D721Med (cell line): ENCODE data around the gene TRAPPC2L.

Experiments used
- DNase-seq: peaks from one replicate; pipeline ENCODE4 v3.0.0; 2011; ENCODE audit warnings: low spot score; ENCODE audit not compliant: insufficient read length
- FAIRE-seq: peaks from 2 replicates; lab custom pipeline; 2011; peaks lifted over from hg19 to GRCh38; lab: Jason Lieb, UNC
- TF ChIP-seq, protein P1 (sequence below): IDR thresholded peaks from 2 replicates; pipeline ENCODE4 v1.5.1; 2012; ENCODE audit warnings: mild to moderate bottlenecking, control low read depth; ENCODE audit not compliant: insufficient read depth; ENCODE audit errors: missing control alignments

Gene TRAPPC2L, protein sequence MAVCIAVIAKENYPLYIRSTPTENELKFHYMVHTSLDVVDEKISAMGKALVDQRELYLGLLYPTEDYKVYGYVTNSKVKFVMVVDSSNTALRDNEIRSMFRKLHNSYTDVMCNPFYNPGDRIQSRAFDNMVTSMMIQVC

DNA sequence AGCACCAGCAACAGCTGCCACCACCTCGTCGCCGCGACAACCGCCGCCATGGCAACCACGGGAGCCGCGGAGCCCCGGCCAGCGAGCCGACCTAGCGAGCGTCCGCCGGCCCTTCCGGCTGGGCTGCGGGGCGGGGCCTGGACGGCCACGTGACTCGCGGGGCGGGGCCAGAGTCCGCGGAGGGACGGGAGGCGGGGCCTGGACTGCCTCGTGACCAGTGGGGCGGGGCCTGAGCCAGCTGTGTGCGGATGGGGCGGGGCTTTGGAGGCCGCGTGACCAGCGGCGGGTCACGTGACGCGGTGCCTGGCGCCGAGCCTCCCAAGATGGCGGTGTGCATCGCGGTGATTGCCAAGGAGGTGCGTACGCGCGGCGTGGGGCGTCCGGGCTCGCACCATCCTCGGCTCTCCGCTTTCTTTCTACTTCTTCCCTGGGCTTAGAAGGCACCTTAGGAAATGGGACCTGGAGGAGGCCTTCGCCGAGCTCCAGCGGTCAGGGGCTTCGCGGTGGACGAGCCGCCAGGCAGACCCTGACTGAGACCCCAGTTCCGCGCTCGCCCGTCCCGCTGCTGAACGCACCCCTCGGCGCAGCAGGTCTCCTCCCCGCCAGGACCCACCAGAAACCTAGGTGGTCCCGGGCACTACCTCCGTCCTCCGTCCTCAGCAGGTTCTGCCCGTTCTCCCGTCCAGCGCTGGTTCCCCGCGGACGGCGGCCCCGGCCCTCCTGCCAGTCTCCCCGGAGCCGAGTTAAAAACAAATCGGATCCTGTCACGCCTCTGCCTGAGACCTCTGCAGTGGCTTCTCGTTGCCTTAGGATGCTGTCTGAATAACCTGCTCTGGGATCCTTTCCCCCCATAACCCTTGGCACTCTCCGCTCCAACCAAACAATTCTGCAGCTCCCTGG lies at the start of gene TRAPPC2L, which contains the start of gene GALNS:
Gene TRAPPC2L (plus strand): TSS at position 300 of the 900 bp plus-strand sequence. CDS start 24 bp downstream, at position 324.
Gene GALNS (minus strand): TSS at position 120 of the 900 bp plus-strand sequence. CDS start 70 bp downstream, at position 50.
- peak; percentile 89 for DNase-seq
- no peak for FAIRE-seq
- TF ChIP-seq, protein P1, sequence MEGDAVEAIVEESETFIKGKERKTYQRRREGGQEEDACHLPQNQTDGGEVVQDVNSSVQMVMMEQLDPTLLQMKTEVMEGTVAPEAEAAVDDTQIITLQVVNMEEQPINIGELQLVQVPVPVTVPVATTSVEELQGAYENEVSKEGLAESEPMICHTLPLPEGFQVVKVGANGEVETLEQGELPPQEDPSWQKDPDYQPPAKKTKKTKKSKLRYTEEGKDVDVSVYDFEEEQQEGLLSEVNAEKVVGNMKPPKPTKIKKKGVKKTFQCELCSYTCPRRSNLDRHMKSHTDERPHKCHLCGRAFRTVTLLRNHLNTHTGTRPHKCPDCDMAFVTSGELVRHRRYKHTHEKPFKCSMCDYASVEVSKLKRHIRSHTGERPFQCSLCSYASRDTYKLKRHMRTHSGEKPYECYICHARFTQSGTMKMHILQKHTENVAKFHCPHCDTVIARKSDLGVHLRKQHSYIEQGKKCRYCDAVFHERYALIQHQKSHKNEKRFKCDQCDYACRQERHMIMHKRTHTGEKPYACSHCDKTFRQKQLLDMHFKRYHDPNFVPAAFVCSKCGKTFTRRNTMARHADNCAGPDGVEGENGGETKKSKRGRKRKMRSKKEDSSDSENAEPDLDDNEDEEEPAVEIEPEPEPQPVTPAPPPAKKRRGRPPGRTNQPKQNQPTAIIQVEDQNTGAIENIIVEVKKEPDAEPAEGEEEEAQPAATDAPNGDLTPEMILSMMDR: no peak

DNA sequence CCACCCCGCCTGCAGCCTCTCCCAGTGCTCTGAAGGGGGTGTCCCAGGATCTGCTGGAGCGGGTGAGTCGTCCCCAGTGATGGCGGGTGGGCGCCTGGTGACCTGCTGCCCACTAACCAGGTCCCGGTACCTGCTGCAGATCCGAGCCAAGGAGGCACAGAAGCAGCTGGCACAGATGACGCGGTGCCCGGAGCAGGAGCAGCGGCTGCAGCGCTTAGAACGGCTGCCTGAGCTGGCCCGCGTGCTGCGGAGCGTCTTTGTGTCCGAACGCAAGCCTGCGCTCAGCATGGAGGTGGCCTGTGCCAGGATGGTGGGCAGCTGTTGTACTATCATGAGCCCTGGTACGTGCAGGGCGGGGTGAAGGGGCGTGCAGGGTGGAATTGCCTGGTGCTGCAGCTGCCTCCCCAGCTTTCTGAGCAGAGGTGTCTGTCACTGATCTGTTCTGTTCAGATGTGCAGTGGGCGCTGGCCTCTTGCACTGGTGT lies 49.7 kb upstream of the TRAPPC2L start:
- FAIRE-seq (no peak), DNase-seq (no peak)
- TF ChIP-seq, protein P1: no peak

DNA sequence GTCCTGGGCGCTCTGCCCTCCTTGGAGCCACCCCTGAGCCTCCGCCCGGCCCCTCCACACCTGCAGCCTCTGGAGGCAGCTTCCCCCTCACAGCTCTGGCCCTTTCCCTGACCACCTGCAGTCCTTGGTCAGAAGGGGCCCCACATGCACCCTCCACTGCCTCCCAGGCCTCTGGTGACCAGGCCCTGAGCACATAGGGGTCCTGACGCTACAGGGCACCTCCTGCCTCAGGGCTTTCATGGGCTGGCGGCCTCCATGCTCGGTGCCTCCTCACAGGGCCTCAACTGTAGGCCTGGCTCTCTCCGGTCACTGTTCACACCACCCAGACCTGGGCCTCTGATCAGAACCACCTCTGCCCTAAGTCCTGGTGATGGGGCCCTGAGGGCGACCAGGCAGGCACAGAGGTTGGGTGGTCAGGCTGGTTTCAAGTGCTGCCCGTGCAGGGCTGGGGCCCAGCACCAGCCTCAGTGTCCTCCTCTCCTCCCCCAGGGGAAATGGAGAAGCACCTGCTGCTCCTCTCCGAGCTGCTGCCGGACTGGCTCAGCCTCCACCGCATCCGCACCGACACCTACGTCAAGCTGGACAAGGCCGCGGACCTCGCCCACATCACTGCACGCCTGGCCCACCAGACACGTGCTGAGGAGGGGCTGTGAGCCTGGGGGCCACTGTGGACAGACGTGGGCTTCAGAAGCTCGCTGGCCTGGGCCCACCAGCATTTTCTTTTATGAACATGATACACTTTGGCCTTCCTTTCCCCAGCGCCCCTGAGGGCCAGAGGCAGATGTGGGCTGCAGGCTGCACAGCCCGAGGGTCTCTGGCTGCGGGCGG lies 49.1 kb upstream of the TRAPPC2L start:
- FAIRE-seq: no peak
- TF ChIP-seq, protein P1: no peak
- DNase-seq: no peak

DNA sequence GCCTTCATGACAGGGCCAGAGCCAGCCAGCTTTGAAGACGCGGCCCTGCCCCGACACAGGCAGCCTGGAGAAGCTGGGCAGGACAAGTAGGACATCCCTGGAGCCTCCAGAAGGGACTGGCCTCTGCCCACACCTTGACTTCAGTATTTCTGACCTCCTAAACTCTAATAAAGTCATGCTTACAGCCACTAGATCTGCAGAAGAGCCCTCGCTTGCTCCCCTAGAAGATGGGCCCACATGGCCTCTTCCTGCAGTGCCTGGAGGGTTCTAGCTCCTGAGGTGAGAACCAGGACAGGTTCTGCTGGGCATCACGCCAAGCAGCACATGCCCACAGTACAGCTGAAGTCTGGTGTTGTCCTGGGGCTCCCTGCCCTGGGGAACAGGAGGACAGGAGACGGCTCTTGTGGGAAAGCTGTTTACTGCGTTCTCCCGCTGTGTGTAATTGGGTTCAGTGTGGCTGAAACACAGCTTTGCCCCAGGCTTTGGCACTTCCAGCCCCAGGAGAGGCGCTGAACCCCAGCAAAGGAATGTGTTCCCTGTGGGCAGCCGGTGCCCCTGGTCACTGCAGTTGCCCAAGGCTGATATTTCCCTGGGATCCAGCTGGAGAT lies 47.8 kb upstream of the TRAPPC2L start:
- DNase-seq (no peak), FAIRE-seq (no peak)
- TF ChIP-seq, protein P1: no peak

DNA sequence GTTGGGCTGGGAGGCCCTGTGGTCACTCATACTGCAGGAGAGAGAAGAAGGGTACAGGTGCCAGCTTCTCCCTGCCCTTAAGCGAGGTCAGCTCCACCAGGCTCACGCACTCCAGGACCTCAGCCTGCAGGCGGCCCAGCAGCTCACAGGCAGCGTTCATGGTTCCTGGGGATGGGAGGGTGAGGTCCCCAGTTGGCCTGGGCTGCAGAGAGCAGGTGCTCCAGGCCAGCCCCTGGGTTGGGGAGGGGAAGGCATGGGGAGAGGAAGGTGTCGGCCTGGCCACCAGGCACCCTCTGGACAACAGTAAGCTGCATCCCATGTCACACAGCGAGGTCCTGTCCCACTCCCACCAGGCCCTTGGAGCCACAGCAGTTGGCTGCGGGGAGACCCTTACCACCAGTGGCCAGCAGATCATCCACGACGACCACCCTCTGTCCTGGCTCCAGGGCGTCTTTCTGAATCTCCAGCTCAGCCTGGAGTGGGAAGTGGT lies 47.2 kb upstream of the TRAPPC2L start:
- FAIRE-seq: no peak
- TF ChIP-seq, protein P1: no peak
- no peak for DNase-seq

DNA sequence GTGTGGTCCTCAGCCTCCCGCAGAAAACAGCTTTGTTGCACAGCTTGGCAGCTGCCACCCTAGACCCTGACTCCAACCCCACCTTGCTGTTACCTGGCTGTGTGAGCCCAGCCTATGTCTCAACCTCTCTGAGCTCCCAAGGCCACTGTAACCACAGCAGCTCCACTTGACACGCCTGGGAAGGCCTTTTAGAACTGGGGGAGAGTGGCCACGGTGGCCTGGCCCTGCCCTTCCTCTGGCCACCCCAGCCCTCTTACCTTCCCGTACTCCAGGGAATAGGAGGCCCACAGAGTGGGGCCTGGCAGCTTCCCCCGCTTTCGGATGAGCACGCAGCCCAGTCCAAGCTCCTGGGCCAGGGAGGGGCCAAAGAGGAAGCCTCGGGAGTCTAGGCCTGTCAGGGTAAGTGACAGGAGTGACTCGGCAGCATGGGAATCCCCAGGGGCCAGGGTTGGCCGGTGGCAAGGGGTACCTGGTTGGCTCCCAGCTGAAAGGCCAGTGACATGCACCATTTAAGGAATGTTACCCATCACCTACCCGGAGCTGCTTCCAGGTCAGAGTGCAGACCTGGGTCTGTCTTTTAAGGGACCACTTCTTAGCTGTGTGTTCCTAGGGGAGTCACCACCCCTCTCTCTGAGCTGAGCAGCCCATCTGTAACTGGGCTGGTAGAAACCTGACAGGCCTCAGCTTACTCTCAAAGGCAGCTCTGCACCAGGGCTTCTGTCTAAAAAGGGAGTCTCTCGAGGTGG lies 46.6 kb upstream of the TRAPPC2L start:
- no peak for DNase-seq
- FAIRE-seq: no peak
- TF ChIP-seq, protein P1: no peak
